ENCODE results near the gene RASL10B.

Gene RASL10B

DNA sequence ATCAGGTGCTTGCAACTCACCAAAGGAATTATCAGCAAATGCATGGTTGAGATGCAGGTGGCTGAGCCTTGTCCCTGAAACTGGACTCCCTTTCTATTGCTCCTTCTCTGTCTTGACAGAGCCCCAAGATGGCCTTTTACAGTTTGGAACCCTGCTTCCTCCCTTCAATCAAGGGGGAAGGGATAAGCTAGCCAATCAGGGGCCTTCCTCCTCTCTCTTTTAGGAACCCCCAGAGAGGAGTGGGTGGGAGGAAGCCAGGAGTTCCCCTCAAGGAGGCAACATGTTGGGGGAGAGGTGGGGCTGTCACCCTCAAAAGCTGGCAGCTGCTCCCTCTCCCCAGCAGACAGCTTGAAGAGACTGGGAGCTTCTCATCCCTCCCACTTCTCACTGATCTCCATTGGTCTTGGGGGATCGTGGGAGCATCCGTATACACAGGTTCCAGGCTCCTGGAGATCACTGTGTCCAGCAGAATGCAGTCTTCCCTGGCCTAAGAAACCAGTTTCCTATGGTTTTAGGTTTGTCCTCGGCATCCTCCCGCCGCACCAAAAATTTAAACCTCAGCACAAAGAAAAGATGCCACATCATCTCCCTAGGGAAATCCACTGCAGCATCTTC is 7.2 kb downstream of the RASL10B start:
- no peak overlapping the region for H3K4me3 ChIP-seq (IDR thresholded peaks at IDR 0.05; ENCODE audit: insufficient read depth, low read depth, low read length)
- H3K9ac ChIP-seq = no peak overlapping the region
- H3K4me1 ChIP-seq (ENCODE audit: low read depth, poor library complexity, severe bottlenecking) = no peaks in the 10 kb centered on the region
- no peak overlapping the region for H3K27ac ChIP-seq
- H3K4me2 ChIP-seq = no peak overlapping the region
- H4K20me1 ChIP-seq (ENCODE audit: insufficient read depth) = no peaks in the 10 kb centered on the region
- H3K36me3 ChIP-seq (ENCODE audit: insufficient read depth) = no peaks in the 10 kb centered on the region
- H3K79me2 ChIP-seq (ENCODE audit: insufficient read depth, low read depth) = no peaks in the 10 kb centered on the region
- H2AFZ ChIP-seq (ENCODE audit: low read depth) = no peak overlapping the region
- TF ChIP-seq, protein P1, sequence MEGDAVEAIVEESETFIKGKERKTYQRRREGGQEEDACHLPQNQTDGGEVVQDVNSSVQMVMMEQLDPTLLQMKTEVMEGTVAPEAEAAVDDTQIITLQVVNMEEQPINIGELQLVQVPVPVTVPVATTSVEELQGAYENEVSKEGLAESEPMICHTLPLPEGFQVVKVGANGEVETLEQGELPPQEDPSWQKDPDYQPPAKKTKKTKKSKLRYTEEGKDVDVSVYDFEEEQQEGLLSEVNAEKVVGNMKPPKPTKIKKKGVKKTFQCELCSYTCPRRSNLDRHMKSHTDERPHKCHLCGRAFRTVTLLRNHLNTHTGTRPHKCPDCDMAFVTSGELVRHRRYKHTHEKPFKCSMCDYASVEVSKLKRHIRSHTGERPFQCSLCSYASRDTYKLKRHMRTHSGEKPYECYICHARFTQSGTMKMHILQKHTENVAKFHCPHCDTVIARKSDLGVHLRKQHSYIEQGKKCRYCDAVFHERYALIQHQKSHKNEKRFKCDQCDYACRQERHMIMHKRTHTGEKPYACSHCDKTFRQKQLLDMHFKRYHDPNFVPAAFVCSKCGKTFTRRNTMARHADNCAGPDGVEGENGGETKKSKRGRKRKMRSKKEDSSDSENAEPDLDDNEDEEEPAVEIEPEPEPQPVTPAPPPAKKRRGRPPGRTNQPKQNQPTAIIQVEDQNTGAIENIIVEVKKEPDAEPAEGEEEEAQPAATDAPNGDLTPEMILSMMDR (conservative IDR thresholded peaks at IDR 0.05; ENCODE audit: low read depth, low read length) = no peak
- H3K27me3 ChIP-seq (ENCODE audit: insufficient read depth, low read depth) = peaks cover 6% of the 10 kb centered on the region; the same call in 1 of the 2 replicates

DNA sequence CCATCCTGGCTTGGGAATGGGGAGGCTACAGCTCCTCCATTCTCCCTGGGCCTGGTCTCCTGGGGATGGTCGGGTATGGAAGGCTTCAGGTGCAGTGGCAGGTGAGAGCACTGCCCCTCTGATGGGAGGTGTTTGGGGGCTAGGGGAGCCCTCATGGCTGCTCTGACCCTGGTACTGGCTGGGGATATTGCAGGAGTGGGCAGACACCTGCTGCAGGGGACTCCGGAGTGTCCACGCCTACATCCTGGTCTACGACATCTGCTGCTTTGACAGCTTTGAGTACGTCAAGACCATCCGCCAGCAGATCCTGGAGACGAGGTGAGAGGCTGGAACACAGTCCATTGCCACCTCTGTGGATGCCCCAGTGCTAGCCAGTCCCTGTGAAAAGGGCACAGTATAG is 8.8 kb downstream of the RASL10B start:
- no peak overlapping the region for H3K27ac ChIP-seq
- TF ChIP-seq, protein P1 (conservative IDR thresholded peaks at IDR 0.05; ENCODE audit: low read depth, low read length) = no peak
- H3K79me2 ChIP-seq (ENCODE audit: insufficient read depth, low read depth) = no peaks in the 10 kb centered on the region
- H3K36me3 ChIP-seq (ENCODE audit: insufficient read depth) = no peaks in the 10 kb centered on the region
- no peak overlapping the region for H3K9ac ChIP-seq
- H3K4me2 ChIP-seq = no peak overlapping the region
- peaks cover 13% of the 10 kb centered on the region for H3K27me3 ChIP-seq (ENCODE audit: insufficient read depth, low read depth)
- H3K4me3 ChIP-seq (IDR thresholded peaks at IDR 0.05; ENCODE audit: insufficient read depth, low read depth, low read length) = no peak overlapping the region
- no peaks in the 10 kb centered on the region for H3K4me1 ChIP-seq (ENCODE audit: low read depth, poor library complexity, severe bottlenecking)
- H4K20me1 ChIP-seq (ENCODE audit: insufficient read depth) = no peaks in the 10 kb centered on the region
- no peak overlapping the region for H2AFZ ChIP-seq (ENCODE audit: low read depth)

DNA sequence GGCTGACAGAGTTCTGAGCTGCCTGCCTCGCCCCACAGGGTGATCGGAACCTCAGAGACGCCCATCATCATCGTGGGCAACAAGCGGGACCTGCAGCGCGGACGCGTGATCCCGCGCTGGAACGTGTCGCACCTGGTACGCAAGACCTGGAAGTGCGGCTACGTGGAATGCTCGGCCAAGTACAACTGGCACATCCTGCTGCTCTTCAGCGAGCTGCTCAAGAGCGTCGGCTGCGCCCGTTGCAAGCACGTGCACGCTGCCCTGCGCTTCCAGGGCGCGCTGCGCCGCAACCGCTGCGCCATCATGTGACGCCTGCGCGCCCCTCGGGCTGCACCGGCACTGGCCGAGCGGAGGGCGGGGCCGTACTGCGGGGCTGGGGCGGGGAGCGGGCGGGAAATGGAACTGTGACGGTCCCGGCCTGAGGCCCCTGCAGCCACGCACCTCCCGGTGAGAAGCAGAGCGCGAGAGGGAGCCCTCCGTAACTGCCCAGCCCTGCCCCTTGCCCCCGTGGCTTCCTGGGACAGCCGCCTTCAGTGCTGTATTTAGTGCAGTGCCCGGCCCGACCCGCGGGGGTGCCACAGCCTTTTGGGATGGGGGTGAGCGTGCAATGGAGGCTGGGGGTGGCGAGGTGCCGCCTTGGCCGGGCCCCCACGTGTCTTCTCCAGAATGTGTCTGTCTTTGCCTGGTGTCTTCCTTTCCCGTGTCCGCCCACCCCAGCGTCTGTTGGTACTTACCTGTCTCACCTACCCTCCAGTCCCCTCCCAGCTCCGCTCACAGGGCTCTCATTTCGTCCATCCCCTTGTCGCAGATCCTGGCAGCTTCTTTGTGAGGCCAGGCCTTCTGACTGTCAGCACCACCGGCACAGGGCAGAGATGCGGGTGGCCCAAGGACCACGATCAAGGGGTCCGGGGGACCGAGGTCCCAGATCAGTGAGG is 9.8 kb downstream of the RASL10B start:
- no peaks in the 10 kb centered on the region for H3K36me3 ChIP-seq (ENCODE audit: insufficient read depth)
- H3K27me3 ChIP-seq (ENCODE audit: insufficient read depth, low read depth) = peaks cover 19% of the 10 kb centered on the region
- no peaks in the 10 kb centered on the region for H3K4me1 ChIP-seq (ENCODE audit: low read depth, poor library complexity, severe bottlenecking)
- H3K9ac ChIP-seq = no peak overlapping the region
- TF ChIP-seq, protein P1 (conservative IDR thresholded peaks at IDR 0.05; ENCODE audit: low read depth, low read length) = no peak
- H4K20me1 ChIP-seq (ENCODE audit: insufficient read depth) = no peaks in the 10 kb centered on the region
- H3K79me2 ChIP-seq (ENCODE audit: insufficient read depth, low read depth) = no peaks in the 10 kb centered on the region
- H3K4me3 ChIP-seq (IDR thresholded peaks at IDR 0.05; ENCODE audit: insufficient read depth, low read depth, low read length) = no peak overlapping the region
- H2AFZ ChIP-seq (ENCODE audit: low read depth) = no peak overlapping the region
- H3K27ac ChIP-seq = no peak overlapping the region
- H3K4me2 ChIP-seq = no peak overlapping the region

DNA sequence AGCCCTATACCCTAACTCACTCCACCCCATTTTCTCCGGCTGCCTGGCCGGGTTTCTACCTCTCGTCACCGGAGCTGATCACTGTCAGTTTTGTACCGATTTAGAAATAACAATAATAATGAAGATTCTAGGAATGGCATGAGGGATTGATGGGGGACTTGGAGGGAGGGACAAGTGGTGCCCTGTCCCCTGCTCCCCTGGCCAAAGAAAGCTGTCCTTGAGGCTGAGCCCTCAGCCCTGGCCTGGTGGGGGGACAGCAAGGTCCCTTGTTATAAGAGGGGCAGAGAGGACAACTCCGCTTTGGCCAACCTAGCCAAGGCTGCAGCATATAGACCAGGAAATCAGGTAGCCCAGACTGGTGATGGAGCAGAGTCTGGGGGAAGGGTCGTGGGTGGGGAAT is 11.1 kb downstream of the RASL10B start:
- no peak overlapping the region for H3K27ac ChIP-seq
- H3K4me2 ChIP-seq = no peak overlapping the region
- no peaks in the 10 kb centered on the region for H3K79me2 ChIP-seq (ENCODE audit: insufficient read depth, low read depth)
- TF ChIP-seq, protein P1 (conservative IDR thresholded peaks at IDR 0.05; ENCODE audit: low read depth, low read length) = no peak
- H3K9ac ChIP-seq = no peak overlapping the region
- H2AFZ ChIP-seq (ENCODE audit: low read depth) = no peak overlapping the region
- no peaks in the 10 kb centered on the region for H3K36me3 ChIP-seq (ENCODE audit: insufficient read depth)
- peaks cover 23% of the 10 kb centered on the region for H3K27me3 ChIP-seq (ENCODE audit: insufficient read depth, low read depth)
- H3K4me3 ChIP-seq (IDR thresholded peaks at IDR 0.05; ENCODE audit: insufficient read depth, low read depth, low read length) = no peak overlapping the region
- H3K4me1 ChIP-seq (ENCODE audit: low read depth, poor library complexity, severe bottlenecking) = no peaks in the 10 kb centered on the region
- no peaks in the 10 kb centered on the region for H4K20me1 ChIP-seq (ENCODE audit: insufficient read depth)
